Raji (cell line): ENCODE measurements around the gene ARHGEF4.

Source experiments
- POLR2A ChIP-seq: IDR thresholded peaks from 2 replicates; pipeline ENCODE4 v1.6.1; 2011; ENCODE audit warnings: low read depth, low read length, control low read depth; ENCODE audit not compliant: insufficient read depth

ARHGEF4 gene

DNA sequence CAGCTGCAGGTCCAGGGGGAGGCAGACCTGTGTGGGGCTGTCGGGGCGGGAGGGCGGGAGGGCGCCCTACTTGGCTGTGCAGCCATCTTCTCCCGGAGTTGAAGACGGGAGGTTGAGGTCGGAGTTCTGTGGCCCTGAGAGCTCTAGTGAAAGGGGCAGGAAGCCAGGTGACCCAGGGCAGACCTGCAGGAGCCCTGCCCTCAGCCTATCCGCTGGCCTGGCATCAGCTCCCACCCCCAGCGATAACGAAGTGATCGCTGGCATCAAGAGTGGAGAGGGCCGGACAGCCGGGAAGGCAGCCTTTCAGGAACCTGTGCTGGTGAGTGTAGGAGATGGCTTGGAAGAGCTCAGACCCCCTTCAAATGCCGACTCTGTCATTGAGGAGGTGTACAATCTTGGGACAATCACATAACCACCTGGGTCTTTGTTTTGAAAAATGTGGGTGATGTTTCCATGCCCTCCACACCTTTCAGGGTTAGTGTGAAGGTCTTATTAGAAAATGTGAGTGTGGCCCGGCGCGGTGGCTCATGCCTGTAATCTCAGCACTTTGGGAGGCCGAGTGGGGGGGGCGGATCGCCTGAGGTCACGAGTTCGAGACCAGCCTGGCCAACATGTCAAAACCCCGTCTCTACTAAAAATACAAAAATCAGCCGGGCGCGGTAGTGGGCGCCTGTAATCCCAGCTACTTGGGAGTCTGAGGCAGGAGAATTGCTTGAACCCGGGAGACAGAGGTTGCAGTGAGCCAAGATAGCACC lies 1.3 kb downstream of the ARHGEF4 start:
- no peak for TF ChIP-seq POLR2A

- no peak for TF ChIP-seq POLR2A
These were observed 2.5 kb downstream of the ARHGEF4 start for GRCh38 chr2:130839011-130839780.

DNA sequence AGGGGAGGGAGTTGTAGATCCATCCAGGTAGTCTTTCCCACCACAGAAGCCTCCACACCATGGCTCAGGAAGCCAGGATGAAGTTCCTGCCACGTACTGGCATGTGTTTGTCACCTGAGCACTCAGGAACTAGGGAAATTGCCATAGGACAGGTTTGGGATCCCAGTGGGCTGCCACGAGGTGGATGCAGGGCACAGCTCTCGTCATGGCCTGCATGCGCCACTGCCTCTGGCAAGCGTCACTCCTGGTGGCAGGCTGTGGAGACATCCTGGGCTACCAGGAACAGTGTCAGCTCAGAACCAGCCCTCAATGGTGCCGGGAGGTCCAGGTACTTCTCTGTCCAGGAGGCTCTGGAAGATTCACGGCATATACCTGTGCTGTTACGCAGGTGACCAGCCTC lies 3.8 kb downstream of the ARHGEF4 start:
- TF ChIP-seq POLR2A = no peak

GRCh38 chr2:130841741-130842365 lies 5.1 kb downstream of the ARHGEF4 start:
- no peak for TF ChIP-seq POLR2A

DNA sequence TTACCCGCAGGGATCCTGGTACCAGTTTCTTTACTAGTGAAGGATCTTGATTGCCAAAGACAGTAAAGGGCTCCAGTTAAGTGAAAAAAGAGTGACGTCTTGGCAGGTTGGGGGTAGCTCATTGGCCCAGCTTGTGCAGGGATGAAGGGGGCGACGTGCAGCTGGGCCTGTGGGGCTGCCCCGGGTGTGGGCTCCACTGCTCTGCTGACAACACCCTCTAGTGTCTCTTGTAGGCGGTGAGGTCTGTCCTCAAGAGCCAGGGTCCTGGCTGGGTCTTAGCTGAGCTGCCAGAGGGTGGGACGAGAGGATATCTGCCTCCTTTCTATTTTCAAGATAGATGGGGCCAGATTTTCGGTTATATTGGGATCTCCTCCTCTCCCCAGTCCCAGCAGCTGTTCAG lies 6.1 kb downstream of the ARHGEF4 start:
- TF ChIP-seq POLR2A = no peak

DNA sequence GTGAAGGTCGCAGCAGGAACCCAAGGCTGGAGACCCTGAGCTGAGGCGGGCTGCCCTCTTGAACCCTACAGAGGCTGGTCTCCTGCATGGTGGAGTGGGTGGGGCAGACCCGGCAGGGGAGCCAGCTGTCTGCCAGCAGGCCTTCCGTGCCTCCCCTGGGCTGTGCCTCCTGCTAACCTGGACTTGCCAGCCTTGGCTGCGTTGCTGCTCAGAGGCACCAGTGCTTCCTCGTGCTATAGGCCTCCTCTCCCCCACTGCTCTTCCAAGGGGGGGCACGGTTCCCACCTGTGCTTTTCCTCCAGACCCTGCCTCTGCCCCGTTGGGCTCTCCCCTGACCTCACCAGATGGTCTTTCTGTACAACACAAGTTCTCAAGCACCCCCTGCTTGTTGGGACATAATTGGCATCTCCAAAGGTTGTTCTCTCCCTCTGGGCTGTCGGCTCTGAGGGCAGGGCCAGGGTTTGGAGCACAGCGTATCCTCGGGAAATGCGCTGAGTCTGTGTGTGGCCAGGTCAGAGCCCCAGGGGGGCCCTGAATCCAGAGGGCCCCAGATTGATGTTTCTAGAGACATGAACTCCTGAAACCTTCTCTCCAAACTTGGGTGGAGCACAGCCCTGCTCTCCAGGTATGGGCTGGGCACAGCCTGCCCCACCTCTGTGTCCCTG lies 6.7 kb downstream of the ARHGEF4 start:
- no peak for TF ChIP-seq POLR2A

DNA sequence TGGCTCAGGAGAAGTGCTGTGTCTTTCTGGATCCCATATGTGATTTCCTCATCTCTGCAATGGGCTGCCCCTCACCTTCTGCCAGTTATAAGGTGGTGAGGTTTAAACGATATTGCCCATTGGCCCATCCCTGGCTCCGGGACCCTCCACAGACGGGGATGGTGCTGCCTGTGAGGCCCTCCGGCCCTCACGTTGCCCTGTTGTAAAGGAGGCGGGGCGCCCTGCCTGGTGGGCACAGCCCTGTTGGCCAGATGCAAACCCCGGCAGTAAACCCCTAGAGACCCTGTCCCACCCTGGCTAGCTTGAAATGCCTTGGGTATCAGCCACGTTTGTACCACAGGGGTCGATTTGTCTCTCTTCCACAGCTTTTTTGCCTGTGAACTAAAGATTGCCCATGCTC lies 7.4 kb downstream of the ARHGEF4 start:
- TF ChIP-seq POLR2A = no peak

GRCh38 chr2:130845505-130846085 lies 8.9 kb downstream of the ARHGEF4 start:
- no peak for TF ChIP-seq POLR2A

DNA sequence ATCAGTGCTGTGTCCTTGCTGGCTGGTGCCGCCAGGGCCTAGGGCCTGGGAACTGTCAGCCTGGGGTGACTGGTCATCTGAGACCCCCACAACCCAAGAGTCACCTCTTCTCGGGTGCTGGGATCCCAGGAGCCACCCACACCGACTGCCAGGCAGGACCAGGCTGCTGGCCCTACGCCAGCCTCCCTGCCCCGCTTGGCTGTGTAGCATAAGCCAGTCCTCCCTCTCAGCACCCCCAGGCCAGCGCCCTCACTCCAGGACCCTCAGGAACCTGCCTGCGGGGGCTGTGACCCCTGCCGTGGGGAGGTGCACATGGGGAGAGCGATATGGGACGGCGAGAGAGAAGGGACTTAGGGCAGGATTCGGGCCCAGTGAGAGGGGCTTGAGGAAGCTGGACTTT lies 9.5 kb downstream of the ARHGEF4 start:
- TF ChIP-seq POLR2A = no peak

DNA sequence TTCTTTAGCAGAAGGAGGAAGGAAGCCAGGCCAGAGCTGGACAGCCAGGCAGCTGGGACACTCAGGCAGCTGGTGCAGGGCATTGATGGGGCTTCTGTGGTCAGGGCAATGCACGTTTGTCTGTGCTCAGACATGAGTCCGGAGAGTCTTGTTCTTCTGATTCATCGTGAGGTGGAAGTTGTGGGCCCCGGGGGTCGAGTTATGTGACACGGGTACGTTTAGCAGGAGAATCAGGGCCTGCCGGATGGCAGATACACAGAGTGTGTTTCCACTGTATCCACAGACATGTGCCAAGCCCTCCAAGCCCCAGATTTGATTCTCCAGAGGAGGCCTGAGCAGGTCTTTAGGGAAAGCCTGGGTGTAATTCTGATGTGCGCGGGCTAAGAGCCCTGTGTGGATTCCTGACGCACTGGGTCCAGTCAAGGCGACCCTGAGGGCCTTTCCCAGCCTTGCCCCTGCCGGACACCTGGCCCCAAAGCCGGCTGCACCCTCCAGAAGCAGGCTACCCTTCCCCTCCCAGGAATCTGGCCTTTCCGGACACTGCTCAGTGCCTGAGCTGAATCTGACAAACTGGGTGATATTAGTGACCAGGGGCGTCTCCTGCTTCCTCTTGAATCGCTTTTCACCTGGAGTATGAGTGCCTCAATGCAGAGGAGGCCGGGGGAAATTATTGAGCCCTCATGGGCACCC lies 10.1 kb downstream of the ARHGEF4 start:
- no peak for TF ChIP-seq POLR2A

DNA sequence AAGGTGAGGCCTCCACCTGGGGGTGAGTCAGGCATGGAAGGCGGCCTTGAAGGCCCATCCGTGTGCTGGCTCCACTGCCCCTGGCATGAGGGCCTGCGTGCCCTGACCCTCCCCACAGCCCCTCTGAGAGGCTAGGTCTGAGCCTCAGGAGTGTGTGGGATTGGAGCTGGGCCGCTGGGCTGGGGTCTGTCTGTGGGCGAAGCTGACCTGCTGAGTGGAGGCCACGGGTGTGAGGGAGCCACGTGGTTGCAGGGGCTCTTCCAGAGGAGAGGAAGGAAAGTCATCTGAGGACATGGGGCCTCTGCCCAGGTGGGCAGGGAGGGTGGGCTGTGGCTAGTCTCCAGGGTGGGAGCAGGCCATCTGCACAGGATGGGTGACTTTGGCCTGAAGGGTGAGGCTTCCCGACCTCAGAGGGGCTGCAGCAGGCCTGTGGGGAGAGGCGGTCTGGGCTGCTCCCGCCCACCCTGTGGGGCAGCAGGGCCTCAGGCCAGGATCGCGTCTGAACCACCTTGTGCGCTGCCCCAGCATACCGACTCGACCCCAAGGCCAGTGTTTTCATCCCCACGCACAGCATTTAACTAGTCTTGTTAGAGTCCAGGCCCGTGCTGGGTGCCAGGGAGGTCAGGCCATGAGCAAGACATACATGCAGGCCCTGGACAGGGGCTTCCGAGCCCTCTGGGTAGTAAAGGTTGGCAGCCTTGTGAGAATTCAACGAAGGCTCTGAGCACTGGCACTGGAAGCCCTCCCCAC lies 11.2 kb downstream of the ARHGEF4 start:
- no peak for TF ChIP-seq POLR2A

- no peak for TF ChIP-seq POLR2A
These were observed 12.0 kb downstream of the ARHGEF4 start for GRCh38 chr2:130848526-130849210.
